Left renal pelvis (tissue), 4 donors: ENCODE measurements around the gene PDCD1. TPM values are rescaled to one million over a fixed set of nuclear protein-coding genes. Genes with fewer than 3 reads are reported as not detected.

ENCODE experiments used
- DNase-seq, 4 donors: peaks; one replicate each; pipeline ENCODE4 v3.0.0-alpha.2; 2013; ENCODE audit warnings: low read depth in 4 of 4, low spot score in 3 of 4
- polyA plus RNA-seq, 4 donors: library from polyadenylated mRNA; unstranded; fragments of 120-200 nt; gene quantifications; one replicate each; pipeline ENCODE4 v1.2.1, GENCODE V29; 2013; ENCODE audit not compliant: insufficient read length in 4 of 4

The PDCD1 gene
- polyA plus RNA-seq, 4 donors, result 0.08 TPM; not detected in 2

DNA sequence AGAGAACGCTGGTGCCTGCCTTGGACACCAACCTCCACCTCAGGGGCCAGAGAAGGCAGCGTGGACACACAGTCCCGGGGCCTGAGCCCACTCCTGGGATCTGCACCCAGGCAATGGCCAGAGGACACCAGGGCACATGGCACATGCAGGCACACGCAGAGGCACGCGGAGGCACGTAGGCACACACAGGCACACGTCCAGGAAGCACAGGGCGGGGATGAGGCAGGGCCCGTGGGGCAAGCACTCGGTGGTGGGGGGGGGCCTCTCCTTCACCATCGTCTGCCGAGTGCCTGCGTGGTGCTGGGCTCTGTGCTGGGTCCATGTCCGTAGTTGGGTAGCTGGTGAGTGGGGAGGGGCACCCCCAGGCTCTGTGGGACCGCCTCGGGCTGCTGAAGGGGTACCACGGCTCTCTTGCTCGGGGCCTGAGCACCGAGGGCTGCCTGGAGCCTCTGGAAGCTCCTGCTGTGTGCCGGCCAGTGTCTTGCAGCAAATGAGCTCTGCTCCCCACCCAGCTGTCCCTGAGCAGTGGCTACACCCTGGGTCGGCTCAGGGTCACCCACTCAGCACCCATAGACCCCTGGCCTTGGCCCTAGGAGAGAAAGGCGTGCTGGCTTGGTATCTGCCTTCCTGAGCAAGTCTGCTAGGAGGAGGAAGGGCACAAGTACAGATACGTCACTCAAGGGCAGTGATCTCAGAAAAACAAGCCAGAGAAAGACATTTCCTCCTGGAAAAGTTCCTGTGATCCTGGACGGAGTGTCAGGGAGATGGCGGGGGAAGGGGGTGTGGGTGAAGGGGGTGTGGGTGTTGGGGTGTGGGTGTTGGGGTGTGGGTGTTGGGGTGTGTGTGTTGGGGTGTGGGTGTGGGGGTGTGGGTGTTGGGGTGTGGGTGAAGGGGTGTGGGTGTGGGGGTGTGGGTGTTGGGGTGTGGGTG lies 37.3 kb upstream of the PDCD1 start:
- DNase-seq, result no peak

DNA sequence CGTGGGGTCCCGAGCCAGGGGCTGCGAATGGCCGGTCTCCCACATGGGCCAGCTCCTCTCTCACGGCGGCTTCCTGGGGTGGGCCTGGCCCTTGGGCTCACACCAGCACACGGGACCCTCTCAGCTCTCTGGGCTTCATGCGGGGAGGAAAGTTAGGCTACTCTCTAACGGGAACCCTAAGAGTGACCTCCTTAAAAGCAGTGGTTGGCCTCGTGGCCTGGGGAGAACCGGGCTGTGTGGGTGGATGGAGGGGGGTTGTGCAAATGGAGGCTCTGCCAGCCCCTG lies 36.7 kb upstream of the PDCD1 start:
- no peak for DNase-seq

DNA sequence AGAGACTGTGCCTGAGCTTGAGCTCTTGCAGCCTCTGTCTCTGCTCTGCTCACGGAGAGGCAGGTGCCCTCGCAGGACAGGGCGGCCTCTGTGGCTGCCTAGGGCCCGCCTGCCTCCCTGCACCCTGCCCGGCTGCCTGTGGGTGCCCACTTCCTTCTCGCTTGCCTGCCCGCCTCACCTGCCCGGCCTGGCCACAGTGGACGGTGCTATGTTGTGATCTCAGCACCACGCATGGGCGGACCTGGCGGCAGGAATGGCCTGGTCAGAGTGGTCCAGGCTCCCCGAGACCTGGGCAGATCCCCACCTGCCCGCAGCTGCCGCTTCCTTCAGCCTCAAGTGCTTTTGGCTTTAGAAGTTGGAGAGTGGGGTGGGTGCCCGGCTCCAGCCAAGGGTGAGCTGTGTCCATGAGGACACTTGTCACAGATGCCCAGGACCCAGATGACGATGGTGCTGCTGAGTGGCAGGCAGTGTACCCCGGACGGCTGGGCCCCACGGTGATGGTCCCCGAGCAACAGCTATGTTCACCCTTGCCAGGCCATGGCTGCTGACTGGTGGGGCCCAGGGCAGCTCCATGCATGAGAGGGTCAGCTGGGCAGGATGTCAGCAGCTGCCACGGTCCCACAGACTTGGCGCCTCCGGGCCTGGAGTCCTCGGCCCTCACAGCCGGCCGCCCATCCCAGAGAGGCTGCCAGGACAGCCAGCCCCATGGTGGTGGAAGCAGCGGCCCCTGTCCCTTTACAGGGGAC lies 36.2 kb upstream of the PDCD1 start:
- no peak for DNase-seq

DNA sequence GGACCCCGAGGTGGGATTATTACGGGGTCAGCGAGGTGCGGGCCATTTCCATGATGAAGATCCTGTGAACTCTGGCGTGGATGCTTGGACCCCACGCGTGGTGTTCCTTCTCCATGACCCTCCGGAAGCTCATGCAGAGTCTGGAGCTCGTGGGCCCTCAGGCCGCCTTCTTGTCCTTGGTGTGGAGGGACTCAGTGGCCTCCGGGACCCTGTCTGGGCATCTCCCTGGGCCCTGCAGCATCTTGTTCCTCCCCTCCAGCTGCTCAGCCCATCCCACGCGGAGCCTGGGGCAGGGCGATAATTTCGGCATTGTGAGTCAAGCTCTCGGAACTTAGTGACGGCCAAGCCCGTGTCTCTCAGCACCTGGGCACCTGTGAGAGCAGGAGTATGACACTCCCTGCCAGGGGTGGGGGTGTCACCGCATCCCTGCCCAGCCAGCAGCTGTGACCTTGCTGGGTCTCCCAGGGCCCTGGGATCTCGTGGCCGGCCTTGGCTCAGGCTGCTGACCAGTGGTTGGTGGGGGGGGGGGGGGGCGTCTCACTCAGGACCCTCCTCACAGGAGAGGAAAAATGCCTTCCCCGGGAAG lies 35.5 kb upstream of the PDCD1 start:
- DNase-seq, result no peak

DNA sequence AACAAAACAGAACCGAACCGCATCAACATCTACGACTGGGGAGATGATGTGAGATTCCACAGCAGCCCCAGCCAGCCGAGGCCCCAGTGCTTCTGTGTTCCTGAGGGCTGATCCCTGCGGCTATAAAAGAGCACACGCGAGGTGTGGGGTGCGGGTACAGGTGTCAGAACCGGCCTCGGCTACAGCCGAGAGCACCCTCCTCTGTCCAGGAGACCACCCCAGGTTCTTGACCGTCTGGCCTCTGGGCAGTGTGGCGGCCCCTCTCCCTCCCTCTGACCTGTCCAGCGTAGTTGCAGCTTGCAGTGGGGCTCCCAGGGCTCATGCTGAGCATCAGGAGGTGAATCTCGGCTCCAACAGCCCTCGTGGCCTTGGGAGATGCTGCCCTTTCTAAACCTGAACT lies 34.6 kb upstream of the PDCD1 start:
- DNase-seq, result no peak

DNA sequence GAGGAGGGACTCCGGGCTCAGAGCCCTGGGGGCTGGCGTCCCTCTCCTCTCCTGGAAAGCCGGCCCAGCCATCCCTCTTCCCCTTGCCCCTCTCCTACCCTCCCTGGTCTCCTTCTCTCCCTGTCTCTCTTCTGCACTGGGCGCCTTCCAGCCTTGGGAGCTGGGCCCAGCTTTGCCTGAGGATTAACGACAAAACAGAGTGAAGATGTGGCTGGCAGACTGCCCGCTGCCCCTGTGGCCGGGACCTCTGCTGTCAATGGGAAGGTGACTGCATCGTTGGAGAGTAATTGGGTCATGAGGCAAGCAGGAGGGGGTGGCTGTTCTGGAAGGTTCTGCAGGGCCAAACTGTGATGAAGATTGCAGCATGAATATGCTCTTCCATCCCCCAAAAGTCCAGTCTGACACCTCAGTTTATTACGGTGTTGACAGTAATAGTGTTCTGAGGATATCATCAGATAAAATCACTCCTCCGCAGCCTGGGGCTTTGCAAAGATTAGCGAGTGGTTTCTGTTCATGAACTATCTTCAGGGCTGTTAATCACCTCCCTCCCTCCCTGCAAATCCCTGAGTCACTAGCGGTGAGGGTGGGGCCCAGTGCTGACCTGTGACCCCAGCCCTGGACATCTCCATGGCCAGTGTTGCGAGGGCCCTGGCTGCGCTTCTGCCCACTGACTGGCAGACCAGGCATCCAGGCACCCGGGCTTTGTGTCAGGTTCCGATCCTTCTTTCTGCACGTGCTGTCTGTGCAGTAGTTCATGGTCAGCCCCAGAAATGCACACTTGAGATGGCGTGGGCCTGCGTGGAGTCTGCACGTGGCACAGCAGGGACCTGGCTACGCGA lies 33.8 kb upstream of the PDCD1 start:
- no peak for DNase-seq

DNA sequence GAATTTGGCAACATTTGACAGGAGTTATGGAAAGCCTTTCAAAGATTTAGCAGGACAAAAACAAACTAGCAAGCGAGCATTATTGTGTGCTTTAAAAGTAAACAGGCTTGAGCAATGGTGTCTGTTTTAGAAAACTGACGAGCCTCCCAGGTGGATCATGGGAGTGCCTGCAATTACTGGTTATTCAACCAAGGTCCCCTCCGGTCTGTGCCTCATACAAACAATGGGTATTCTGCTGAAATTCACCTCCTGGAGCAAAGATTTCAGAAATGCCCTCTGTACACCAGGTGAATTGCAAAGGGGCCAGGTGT lies 33.2 kb upstream of the PDCD1 start:
- DNase-seq, result no peak

DNA sequence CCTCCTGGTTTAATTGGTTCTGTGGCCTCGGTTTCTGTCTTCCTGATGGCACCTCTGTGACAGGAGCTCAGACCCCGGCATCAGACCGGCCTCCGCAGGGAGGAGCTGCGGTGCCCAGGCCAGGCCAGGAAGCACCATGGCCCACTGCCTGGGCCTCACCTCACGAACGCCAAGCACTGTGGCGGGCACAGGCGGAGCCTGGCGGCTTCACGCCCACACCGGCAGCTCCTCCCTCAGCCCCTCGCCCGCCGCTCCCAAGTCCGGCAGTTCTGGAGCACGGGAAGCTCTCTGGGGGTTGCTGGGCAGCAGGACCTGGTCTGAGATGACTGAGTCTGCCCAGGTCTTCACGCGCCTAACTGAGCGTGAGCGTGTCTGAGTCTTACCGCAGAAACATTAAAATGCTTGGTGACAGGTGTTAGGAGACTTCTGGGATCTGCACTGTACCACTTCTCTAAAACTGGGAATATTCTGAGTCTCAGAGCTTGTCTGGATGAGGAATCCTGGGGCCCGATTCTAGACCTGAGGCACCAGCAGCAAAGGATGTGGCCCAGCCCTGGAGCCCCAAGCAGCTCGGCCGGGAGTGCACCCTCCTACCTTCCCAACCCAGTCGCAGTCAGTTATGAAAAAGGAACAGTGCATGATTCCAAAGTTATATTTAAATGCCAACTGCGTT lies 32.8 kb upstream of the PDCD1 start:
- no peak for DNase-seq

DNA sequence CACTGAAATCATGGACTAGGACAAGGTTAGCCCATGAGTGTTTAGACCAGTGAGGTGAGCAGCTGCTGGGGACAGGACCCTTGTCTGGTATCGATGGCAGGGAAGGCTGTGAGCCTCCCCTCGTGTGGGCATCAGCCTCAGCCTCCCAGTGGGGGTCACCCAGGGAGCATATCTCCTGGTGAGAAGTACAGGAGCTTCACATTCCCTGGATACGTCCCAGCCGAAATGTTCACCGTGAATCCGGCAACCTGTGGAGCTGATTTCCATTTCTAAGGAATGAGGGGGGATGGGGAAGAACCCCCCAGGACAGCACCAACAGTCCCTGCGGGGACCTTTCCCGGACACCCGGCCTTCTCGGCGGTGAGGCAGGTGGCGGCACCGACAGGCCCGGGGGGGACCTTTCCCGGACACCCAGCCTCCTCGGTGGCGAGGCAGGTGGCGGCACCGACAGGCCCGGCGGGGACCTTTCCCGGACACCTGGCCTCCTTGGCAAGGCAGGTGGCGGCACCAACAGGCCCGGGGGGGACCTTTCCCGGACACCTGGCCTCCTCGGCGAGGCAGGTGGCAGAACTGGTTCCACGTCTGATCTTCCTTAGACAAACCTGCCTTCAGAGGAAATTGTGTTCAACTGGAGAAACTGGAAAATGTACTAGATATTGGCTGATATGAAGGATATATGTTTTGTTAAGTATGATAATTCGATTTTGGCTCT lies 32.0 kb upstream of the PDCD1 start:
- DNase-seq, result no peak

DNA sequence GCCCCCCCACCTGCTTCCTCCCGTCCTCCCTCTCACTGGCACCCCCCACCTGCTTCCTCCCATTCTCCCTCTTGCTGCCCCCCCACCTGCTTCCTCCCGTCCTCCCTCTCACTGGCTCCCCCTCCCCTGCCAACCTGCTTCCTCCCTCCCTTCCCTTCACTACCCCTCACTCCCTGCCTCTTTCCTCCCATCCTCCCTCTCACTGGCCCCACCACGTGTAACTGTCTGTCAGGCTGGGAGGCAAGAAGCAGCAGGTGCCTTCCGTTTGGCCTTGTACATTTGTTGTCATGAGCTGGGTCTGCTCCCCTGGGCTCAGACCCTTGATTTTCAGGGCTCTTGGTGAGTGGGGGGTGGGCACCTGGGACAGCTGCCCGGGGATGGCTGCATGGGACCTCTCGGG lies 29.9 kb upstream of the PDCD1 start:
- DNase-seq, result no peak

DNA sequence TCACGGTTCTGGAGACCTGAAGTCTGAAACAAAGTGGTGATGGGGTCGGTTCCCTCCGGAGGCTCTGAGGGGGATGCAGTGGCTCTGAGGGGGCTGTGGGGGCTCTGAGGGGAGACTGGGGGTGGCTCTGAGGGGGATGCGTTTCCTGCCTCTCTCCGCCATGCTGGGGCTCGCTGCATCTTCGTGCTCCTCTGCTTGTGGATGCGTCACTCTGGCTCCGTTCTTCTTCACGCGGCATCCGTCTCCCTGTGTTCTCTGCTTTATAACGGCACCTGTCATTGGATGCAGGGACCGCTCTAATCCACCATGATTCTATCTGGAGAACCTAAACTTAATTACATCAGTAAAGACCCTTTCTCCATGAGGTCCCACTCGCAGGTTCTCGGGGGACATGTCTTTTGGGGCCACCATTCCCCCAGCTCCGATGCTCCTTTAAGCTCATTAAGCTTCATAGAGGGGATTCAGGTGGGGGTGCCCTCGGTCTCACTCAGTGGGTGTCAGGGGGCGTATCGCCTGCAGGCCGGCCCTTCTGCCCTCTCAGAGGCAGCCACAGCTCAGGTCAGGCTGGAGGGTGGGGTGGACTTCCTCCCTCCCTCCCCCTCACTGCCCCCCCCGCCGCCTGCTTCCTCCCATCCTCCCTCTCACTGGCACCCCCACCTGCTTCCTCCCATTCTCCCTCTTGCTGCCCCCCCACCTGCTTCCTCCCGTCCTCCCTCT lies 29.3 kb upstream of the PDCD1 start:
- no peak for DNase-seq

DNA sequence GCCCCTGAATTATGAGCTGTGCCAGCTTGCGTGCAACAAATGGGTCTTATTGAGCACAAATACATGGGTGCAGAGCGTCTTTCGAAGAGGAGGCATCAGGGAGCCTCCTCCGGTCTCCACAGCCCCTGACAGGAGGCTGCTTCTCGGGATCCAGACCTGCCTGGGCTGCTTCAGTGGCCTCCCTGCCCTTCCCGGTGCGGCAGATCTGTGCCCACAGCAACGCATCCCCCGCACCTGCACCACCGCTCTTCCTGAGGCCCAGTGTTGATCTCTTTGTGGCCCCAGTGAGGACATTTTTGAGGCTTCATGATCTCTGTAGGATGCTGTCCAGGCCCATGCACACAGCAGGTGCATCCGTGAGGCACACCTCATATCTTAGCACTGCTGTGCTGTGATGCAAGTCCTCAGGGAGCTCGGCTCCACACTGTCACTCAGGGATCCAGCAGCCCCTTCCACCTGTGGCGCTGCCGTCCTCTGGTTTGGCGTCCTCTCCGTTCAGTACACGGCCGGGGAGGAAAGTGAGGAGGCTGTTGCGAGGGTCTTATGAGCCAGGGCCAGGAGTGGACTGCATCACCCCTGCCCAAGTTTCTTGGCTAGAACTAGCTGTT lies 28.2 kb upstream of the PDCD1 start:
- DNase-seq, result no peak

DNA sequence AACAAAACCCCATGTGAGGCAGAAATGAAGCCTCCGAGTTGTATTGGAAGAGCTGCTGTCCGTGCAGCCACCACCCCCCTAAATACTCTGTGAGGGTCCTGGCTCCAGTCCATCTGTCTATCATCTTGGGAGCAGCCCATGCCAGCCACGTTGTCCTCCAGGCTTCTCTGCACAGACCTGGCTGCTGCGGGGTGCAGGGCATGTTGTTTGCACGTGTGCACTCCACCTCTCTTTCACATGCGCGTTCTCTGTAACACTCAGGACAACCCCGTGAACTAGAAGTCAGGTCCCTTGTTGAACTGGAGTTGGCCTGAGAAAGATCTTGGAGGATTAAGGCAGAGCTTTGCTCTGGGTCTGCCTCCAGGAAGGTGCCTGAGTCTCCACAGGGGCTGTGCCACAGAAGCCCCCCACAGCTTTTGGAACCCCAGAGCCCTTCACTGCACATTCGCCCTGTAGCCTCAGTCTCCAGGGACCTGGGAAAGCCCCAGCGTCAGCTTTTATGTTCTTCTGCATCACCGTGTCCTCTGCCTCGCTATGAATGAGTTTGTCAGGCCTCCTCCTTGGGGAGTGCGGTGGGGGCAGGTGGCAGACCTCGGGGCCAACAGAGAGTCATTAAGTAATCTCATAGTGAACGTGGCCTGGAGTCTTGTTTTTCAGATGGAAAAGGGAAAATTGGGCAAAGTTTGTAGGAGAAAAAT lies 27.4 kb upstream of the PDCD1 start:
- DNase-seq, result no peak

DNA sequence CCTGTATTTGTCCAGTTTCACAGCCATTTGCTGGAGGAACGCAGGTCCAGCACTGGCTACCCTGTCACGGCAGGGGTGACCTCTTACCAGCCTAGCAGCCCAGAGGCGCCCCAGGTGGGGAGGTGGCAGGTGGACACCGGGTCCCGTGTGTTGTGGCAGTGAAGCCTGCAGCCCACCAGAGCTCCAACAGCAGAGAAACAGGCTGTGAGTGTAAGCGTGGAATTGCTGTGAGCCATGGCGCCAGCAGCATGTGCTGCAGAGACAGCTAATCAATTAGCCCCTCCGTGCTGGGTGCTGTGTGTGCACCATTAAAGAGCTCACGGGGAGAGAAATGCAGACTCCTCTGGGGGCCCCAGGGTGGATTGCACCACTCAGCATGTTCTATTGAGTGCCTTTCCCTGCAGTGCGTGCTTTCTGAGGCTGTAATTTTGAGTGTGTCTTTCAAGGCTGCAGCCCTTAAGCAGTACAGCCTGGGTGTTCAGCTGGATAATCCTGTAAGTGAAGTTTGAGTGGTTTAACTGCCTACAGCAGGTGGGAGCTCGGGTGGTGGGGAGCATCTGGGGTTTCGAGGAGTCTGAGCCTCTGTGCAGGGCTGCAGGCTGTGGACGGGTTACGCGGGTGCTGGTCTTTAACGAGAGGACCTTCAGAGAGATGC lies 26.7 kb upstream of the PDCD1 start:
- no peak for DNase-seq

DNA sequence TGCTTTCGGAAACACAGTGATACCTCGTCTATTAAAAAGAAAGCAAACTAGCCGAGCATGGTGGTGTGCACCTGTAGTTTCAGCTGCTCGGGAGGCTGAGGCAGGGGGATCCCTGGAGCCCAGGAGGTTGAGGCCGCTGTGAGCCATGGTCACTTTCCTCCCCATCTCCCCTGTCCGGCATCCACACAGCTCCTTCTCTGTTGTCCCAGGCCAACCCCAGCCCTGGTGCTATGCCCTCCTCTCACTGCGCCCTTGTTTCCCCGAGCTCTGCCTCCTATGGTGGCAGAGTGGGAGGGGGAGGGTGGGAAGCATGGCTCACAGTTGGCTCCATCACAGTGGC lies 26.2 kb upstream of the PDCD1 start:
- no peak for DNase-seq

DNA sequence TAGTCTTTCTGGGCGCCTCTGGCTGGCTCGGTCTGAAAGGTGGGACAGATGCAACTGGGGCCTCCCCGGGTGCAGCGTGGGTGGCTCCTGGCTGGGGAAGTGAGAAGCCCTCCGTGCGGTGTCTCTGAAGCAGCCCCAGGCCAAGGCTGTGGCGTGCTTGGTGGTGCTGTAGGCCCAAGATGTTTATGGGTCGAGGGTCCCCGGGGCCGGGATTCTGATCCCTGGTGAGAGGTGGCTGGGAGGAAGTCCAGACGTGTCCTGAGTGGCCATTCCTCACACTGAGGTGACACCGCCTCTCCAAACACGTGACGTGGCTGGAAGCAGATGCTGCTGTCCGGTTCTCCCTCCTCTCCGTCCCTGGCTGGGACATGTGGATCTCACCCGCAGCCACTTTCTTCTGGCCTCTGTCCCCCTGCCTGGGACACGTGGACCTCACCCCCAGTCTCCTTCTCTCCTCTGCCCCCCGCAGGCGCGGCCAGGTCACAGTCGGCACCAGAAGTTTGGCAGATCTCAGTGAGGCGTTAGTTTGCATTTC lies 23.5 kb upstream of the PDCD1 start:
- no peak for DNase-seq

DNA sequence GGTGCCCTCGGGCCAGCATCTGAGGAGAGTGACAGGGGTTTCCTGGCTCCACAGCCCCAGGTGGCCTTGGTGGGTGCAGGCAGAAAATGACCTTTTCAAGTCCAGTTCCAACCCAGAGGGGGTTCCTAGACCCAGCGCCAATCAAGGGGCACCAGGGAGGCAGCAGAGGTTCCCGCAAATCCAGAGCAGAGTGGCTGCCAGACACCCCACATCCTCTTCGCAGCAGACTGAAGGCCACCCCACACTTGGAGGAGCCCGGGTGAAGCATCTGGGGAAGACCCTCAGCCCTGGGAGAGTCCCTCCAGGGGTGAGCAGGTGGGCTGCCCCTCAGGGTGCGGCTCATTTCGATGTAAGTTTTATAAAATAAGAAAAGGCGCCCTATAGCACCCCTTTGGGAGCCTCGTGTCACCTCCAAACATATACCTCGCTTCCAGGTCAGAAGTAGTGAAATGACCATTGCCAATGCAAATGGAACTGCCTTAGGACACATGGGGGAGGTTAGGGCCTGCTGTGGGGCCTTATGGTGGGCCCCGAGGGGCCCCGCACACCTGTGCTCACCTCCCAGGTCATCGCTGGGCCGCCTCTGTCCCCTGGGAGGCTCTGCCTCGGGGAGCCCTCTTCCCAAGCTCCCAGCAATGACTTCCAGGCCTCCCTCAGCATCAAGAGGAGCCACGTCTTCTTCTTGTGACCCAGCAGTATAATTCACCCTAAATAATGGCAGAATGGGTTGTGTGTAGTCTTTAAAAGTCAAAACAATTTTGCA lies 21.8 kb upstream of the PDCD1 start:
- no peak for DNase-seq
